Upper lobe of right lung (tissue), 1 donor: ENCODE data around the gene LBP. TPM values are rescaled to one million over a fixed set of nuclear protein-coding genes. Genes with fewer than 3 reads are reported as not detected.

ENCODE experiments used
- ATAC-seq: fragments of 200-7000 bp; cut with Tn5 transposase; one replicate; pipeline ENCODE4 v1.9.1; 2020; ENCODE audit warnings: mild to moderate bottlenecking, moderate library complexity
- DNase-seq: peaks from one replicate; pipeline ENCODE4 v3.0.0-alpha.2; 2020
- H3K27ac ChIP-seq: fragments of 200-600 bp; one replicate; pipeline ENCODE4 v1.8.0; 2022
- H3K27me3 ChIP-seq: fragments of 200-600 bp; one replicate; pipeline ENCODE4 v1.8.0; 2022; ENCODE audit warnings: mild to moderate bottlenecking
- H3K36me3 ChIP-seq: fragments of 200-600 bp; one replicate; pipeline ENCODE4 v1.8.0; 2022
- H3K4me1 ChIP-seq: fragments of 200-600 bp; one replicate; pipeline ENCODE4 v1.8.0; 2022
- H3K4me3 ChIP-seq: fragments of 200-600 bp; one replicate; pipeline ENCODE4 v1.8.0; 2022; ENCODE audit warnings: mild to moderate bottlenecking
- H3K9me3 ChIP-seq: fragments of 200-600 bp; one replicate; pipeline ENCODE4 v1.8.0; 2022
- CTCF ChIP-seq: fragments of 200-600 bp; IDR thresholded peaks from one replicate; pipeline ENCODE4 v1.8.0; 2022; ENCODE audit warnings: antibody characterized with exemption
- intact Hi-C: fragments of 100-400 bp; cut with DNase I; formaldehyde crosslinking; loops from one replicate; pipeline ENCODE4 v1.11.0; 2022
- total RNA-seq: library from RNA; stranded (reverse); fragmentation: NEBNext Ultra II Directional; extraction: Animal tissue kit (Norgen Biotek cat#: 25700); gene quantifications from one replicate; pipeline ENCODE4 v1.2.1, GENCODE V29; 2021
- donor health status: DM: no; HTN: yes; CAD: no; lungs with severe emphysema.

The LBP gene
- total RNA-seq, 1 donor from 2014 or later = 0.26 TPM

GRCh38 chr20:38306379-38306778, 39.9 kb upstream of the LBP start:
- H3K36me3 ChIP-seq = no peaks in the 10 kb centered on the region
- H3K4me3 ChIP-seq = no peak overlapping the region
- H3K9me3 ChIP-seq = no peaks in the 10 kb centered on the region
- no peak overlapping the region for H3K27ac ChIP-seq
- ATAC-seq (no peak), DNase-seq (no peak)
- intact Hi-C loops = no loop called here
- H3K4me1 ChIP-seq = no peaks in the 10 kb centered on the region
- no peak for TF ChIP-seq CTCF
- peaks cover 26% of the 10 kb centered on the region for H3K27me3 ChIP-seq

GRCh38 chr20:38307371-38308046, 38.8 kb upstream of the LBP start:
- no peaks in the 10 kb centered on the region for H3K4me1 ChIP-seq
- no peak overlapping the region for H3K4me3 ChIP-seq
- no peak for TF ChIP-seq CTCF
- DNase-seq (no peak), ATAC-seq (no peak)
- no peak overlapping the region for H3K27ac ChIP-seq
- H3K9me3 ChIP-seq = no peaks in the 10 kb centered on the region
- intact Hi-C loops = no loop called here
- no peaks in the 10 kb centered on the region for H3K36me3 ChIP-seq
- H3K27me3 ChIP-seq = peaks cover 26% of the 10 kb centered on the region

GRCh38 chr20:38308047-38308438, 38.2 kb upstream of the LBP start:
- no peak for ATAC-seq
- intact Hi-C loops = no loop called here
- TF ChIP-seq CTCF = no peak

GRCh38 chr20:38308447-38308846, 37.8 kb upstream of the LBP start:
- H3K9me3 ChIP-seq = no peaks in the 10 kb centered on the region
- no peak overlapping the region for H3K27ac ChIP-seq
- peaks cover 26% of the 10 kb centered on the region for H3K27me3 ChIP-seq
- no peak for ATAC-seq
- TF ChIP-seq CTCF = no peak
- no peaks in the 10 kb centered on the region for H3K4me1 ChIP-seq
- H3K36me3 ChIP-seq = no peaks in the 10 kb centered on the region
- H3K4me3 ChIP-seq = no peak overlapping the region
- intact Hi-C loops = no loop called here
- DNase-seq = no peak

More at GRCh38 chr20:38308047-38308438, 38.2 kb upstream of the LBP start:
- Histone ChIP-seq H3K36me3 (no peaks in the 10 kb centered on the region), H3K4me1 (no peaks in the 10 kb centered on the region), H3K27ac (no peak overlapping the region), H3K4me3 (no peak overlapping the region), H3K27me3 (peaks cover 26% of the 10 kb centered on the region), H3K9me3 (no peaks in the 10 kb centered on the region)
- DNase-seq = no peak

- H3K27me3 ChIP-seq = peaks cover 9% of the 10 kb centered on the region
- H3K9me3 ChIP-seq = no peaks in the 10 kb centered on the region
- ATAC-seq (no peak), DNase-seq (no peak)
- TF ChIP-seq CTCF = no peak
- no peak overlapping the region for H3K27ac ChIP-seq
- intact Hi-C loops = no loop called here
- no peak overlapping the region for H3K4me3 ChIP-seq
- H3K36me3 ChIP-seq = no peaks in the 10 kb centered on the region
- no peaks in the 10 kb centered on the region for H3K4me1 ChIP-seq
Measured at GRCh38 chr20:38311091-38311490, 35.2 kb upstream of the LBP start.

- Histone ChIP-seq H3K27me3 (peaks cover 5% of the 10 kb centered on the region), H3K4me3 (no peak overlapping the region), H3K27ac (no peak overlapping the region), H3K9me3 (no peaks in the 10 kb centered on the region), H3K4me1 (no peaks in the 10 kb centered on the region), H3K36me3 (no peaks in the 10 kb centered on the region)
- intact Hi-C loops = no loop called here
- ATAC-seq = no peak
- no peak for TF ChIP-seq CTCF
- DNase-seq = no peak
Measured at GRCh38 chr20:38311491-38311890, 34.8 kb upstream of the LBP start.
